Peyer's patch (tissue), 4 donors: ENCODE data around the gene KRT9.

Source experiments
- CTCF ChIP-seq, 6 experiments: fragments of 450-650 bp in 4 of 6; fragments of 200-600 bp in 2 of 6; sonication (generic) in 1 of 6; IDR thresholded peaks; one replicate each; pipeline ENCODE4 v1.5.1; 2017 to 2019; ENCODE audit warnings: antibody characterized with exemption in 6 of 6, mild to moderate bottlenecking in 3 of 6, moderate library complexity in 1 of 6
- POLR2A ChIP-seq, 2 donors: fragments of 450-650 bp; IDR thresholded peaks; one replicate each; pipeline ENCODE4 v1.5.1; 2017; ENCODE audit warnings: antibody characterized with exemption in 2 of 2, mild to moderate bottlenecking in 2 of 2, moderate library complexity in 2 of 2

GRCh38 chr17:41595585-41595984 is 23.7 kb upstream of the KRT9 start:
- TF ChIP-seq CTCF (IDR thresholded peaks at IDR 0.05): no peak
- TF ChIP-seq POLR2A (IDR thresholded peaks at IDR 0.05): no peak
